Cortex of kidney (tissue), 1 donor: ENCODE measurements around the gene SERPINH1.

Source experiments
- DNase-seq: peaks from one replicate; lab custom pipeline; 2025; lab: John Stamatoyannopoulos, UW

Gene SERPINH1

GRCh38 chr11:75596914-75597313 is 34.9 kb downstream of the SERPINH1 start:
- DNase-seq = no peak

- no peak for DNase-seq
Measured at GRCh38 chr11:75597636-75598035, 35.6 kb downstream of the SERPINH1 start.

- no peak for DNase-seq
Measured at GRCh38 chr11:75598264-75598663, 36.2 kb downstream of the SERPINH1 start.

GRCh38 chr11:75598900-75599299 is 36.8 kb downstream of the SERPINH1 start:
- no peak for DNase-seq

- no peak for DNase-seq
Measured at GRCh38 chr11:75600356-75600755, 38.3 kb downstream of the SERPINH1 start.

GRCh38 chr11:75601494-75601893 is 39.4 kb downstream of the SERPINH1 start:
- DNase-seq = no peak

- no peak for DNase-seq
Measured at GRCh38 chr11:75602951-75603350, 40.9 kb downstream of the SERPINH1 start.

GRCh38 chr11:75603791-75604736 is 42.0 kb downstream of the SERPINH1 start:
- no peak for DNase-seq

- DNase-seq = no peak
Measured at GRCh38 chr11:75606099-75606498, 44.0 kb downstream of the SERPINH1 start.

- no peak for DNase-seq
Measured at GRCh38 chr11:75611823-75612222, 49.8 kb downstream of the SERPINH1 start.

- DNase-seq = no peak
Measured at GRCh38 chr11:75615751-75616150, 53.7 kb downstream of the SERPINH1 start.

- DNase-seq = no peak
Measured at GRCh38 chr11:75616281-75616680, 54.2 kb downstream of the SERPINH1 start.
